DOHH2 (cell line): Measurements from ENCODE around the gene KCP.

Experiments
- H3F3A ChIP-seq: fragments of 200-600 bp; sonication (generic), shearing (Covaris generic); 2 replicates; pipeline ENCODE4 v1.6.0; 2016; ENCODE audit warnings: antibody characterized with exemption, mild to moderate bottlenecking; ENCODE audit not compliant: control insufficient read depth, insufficient read depth
- H3K27ac ChIP-seq: fragments of 200-600 bp; sonication (generic); 2 replicates; pipeline ENCODE4 v1.5.1; 2014; ENCODE audit warnings: low read depth, mild to moderate bottlenecking, low read length, moderate library complexity
- H3K27me3 ChIP-seq: fragments of 200-600 bp; sonication (generic); 2 replicates; pipeline ENCODE4 v1.6.1; 2014; ENCODE audit warnings: mild to moderate bottlenecking, low read length, mixed read lengths; ENCODE audit not compliant: control insufficient read depth
- H3K36me3 ChIP-seq: fragments of 200-600 bp; sonication (generic); 2 replicates; pipeline ENCODE4 v1.6.1; 2014; ENCODE audit warnings: mild to moderate bottlenecking, low read length, moderate library complexity, mixed read lengths; ENCODE audit not compliant: control insufficient read depth
- H3K4me1 ChIP-seq: fragments of 200-600 bp; sonication (generic); 2 replicates; pipeline ENCODE4 v1.6.1; 2014; ENCODE audit warnings: mild to moderate bottlenecking, low read length, mixed read lengths; ENCODE audit not compliant: control insufficient read depth
- H3K4me2 ChIP-seq: fragments of 200-600 bp; sonication (generic); 2 replicates; pipeline ENCODE4 v1.6.0; 2014; ENCODE audit warnings: mild to moderate bottlenecking, low read length, moderate library complexity
- H3K4me3 ChIP-seq: fragments of 200-600 bp; sonication (generic); 2 replicates; pipeline ENCODE4 v1.5.1; 2014; ENCODE audit warnings: mild to moderate bottlenecking, low read length, mixed read lengths
- H3K79me2 ChIP-seq: fragments of 200-600 bp; sonication (generic); 2 replicates; pipeline ENCODE4 v1.6.1; 2014; ENCODE audit warnings: mild to moderate bottlenecking, low read length, mixed read lengths; ENCODE audit not compliant: control insufficient read depth
- H3K9me2 ChIP-seq: fragments of 200-600 bp; sonication (generic); replicated peaks from 2 replicates; pipeline ENCODE4 v1.6.1; 2014; ENCODE audit warnings: mild to moderate bottlenecking, low read length, mixed read lengths; ENCODE audit not compliant: control insufficient read depth
- H3K9me3 ChIP-seq: fragments of 200-600 bp; sonication (generic); 2 replicates; pipeline ENCODE4 v1.6.1; 2014; ENCODE audit warnings: antibody characterized with exemption, low read length, mixed read lengths; ENCODE audit not compliant: control insufficient read depth, insufficient read depth
- H4K20me1 ChIP-seq: fragments of 200-600 bp; sonication (generic); 2 replicates; pipeline ENCODE4 v1.6.0; 2014; ENCODE audit warnings: low read depth, mild to moderate bottlenecking, antibody characterized with exemption, low read length, moderate library complexity; ENCODE audit not compliant: control insufficient read depth, insufficient read depth
- CTCF ChIP-seq: fragments of 200-600 bp; sonication (generic); IDR thresholded peaks from one replicate; pipeline ENCODE4 v1.5.1; 2014; ENCODE audit warnings: antibody characterized with exemption, mild to moderate bottlenecking, low read depth, low read length; ENCODE audit not compliant: poor library complexity, severe bottlenecking
- EZH2phosphoT487 ChIP-seq: fragments of 200-600 bp; sonication (generic); IDR thresholded peaks from 2 replicates; pipeline ENCODE4 v1.6.1; 2017; ENCODE audit warnings: borderline replicate concordance, mild to moderate bottlenecking, antibody characterized with exemption, low read length, moderate library complexity, mixed read lengths

Gene KCP

DNA sequence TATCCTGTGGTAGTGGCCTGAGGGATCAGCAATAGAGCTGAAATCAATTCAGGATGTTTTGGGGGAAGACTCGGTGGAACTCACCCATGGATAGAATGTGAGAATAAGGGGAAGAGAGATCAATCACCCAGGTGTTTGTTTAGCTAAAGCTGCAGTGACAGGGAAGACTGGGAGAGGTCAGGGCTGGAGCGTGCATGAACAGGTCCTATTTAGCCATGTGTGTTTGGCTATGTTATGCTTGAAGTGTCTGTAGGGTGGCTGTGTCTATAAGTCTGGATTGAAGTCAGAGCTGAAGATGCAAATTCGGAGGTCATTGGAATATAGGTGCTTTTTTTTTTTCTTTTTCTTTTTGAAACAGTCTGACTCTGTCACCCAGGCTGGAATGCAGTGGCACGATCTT is 43.3 kb downstream of the KCP start:
- Histone ChIP-seq H3K4me2 (no peak overlapping the region), H3K9me3 (no peaks in the 10 kb centered on the region), H3K9me2 (no peaks in the 10 kb centered on the region), H3K36me3 (peaks cover 29% of the 10 kb centered on the region), H3K79me2 (peaks cover 26% of the 10 kb centered on the region), H3K27me3 (peaks cover 6% of the 10 kb centered on the region), H3K27ac (no peak overlapping the region), H3K4me3 (no peak overlapping the region), H3F3A (peaks cover 9% of the 10 kb centered on the region), H4K20me1 (0 out of 2 replicates have a peak, but pooled peaks cover 3% of the 10 kb centered on the region), H3K4me1 (peaks cover 49% of the 10 kb centered on the region)
- no peak for TF ChIP-seq CTCF
- no peak for TF ChIP-seq EZH2phosphoT487

DNA sequence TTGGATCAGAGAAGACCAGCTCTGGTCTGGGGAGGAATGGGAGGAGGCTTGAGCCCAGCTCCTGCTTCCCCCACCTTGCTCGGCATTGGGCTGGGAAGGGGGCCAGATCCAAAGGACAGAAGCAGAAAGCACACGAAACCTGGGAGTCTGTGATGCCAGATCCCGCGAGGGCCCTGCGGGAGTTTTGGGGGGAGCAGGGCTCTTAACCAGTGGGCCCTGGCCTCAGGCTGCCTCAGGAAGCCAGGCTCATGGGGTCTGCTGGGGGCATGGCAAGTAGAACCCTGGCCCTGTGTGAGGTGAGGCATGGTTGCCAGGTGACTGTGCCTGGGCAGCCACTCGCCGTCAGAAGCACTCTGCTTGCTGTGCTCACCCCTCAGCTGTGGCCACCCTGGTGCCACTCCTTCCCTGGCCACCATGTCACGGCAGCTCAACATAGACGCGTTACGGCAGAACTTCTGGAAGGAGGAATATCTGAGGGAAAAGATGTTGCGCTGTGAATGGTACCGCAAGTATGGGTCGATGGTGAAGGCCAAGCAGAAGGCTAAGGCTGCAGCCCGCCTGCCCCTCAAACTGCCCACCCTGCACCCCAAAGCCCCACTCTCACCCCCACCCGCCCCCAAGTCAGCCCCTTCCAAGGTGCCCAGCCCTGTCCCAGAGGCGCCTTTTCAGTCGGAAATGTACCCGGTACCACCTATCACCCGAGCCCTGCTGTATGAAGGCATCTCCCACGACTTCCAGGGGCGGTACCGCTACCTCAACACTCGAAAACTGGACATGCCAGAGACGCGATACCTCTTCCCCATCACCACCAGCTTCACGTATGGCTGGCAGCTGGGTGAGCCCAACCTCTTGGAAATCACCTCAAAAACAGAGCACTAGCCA is 44.3 kb downstream of the KCP start:
- Histone ChIP-seq H3F3A (peaks cover under 1% of the 10 kb centered on the region), H3K79me2 (peaks cover 26% of the 10 kb centered on the region), H3K36me3 (peaks cover 29% of the 10 kb centered on the region), H3K27me3 (peaks cover 6% of the 10 kb centered on the region), H3K4me3 (no peak overlapping the region), H3K9me3 (no peaks in the 10 kb centered on the region), H3K9me2 (no peaks in the 10 kb centered on the region), H3K27ac (no peak overlapping the region), H3K4me2 (no peak overlapping the region), H4K20me1 (no peaks in the 10 kb centered on the region), H3K4me1 (peaks cover 44% of the 10 kb centered on the region)
- no peak for TF ChIP-seq EZH2phosphoT487

- H3K4me2 ChIP-seq, result no peak overlapping the region
- H3K79me2 ChIP-seq, result peaks cover 26% of the 10 kb centered on the region
- no peaks in the 10 kb centered on the region for H3K9me2 ChIP-seq
- H3K36me3 ChIP-seq, result peaks cover 29% of the 10 kb centered on the region
- TF ChIP-seq CTCF (no peak), EZH2phosphoT487 (no peak)
- H3F3A ChIP-seq, result no peaks in the 10 kb centered on the region; the same call in 1 of the 2 replicates
- no peak overlapping the region for H3K4me3 ChIP-seq
- peaks cover 6% of the 10 kb centered on the region for H3K27me3 ChIP-seq
- no peaks in the 10 kb centered on the region for H4K20me1 ChIP-seq
- no peak overlapping the region for H3K27ac ChIP-seq
- no peaks in the 10 kb centered on the region for H3K9me3 ChIP-seq
- H3K4me1 ChIP-seq, result peaks cover 34% of the 10 kb centered on the region
Measured at GRCh38 chr7:128865303-128865702, 45.2 kb downstream of the KCP start.

- H3K4me2 ChIP-seq, result peak overlapping the region; percentile 64
- H3F3A ChIP-seq, result no peaks in the 10 kb centered on the region; the same call in 1 of the 2 replicates
- H3K4me3 ChIP-seq, result peak overlapping the region; percentile 79
- H3K9me2 ChIP-seq, result no peaks in the 10 kb centered on the region
- H3K27me3 ChIP-seq, result no peaks in the 10 kb centered on the region
- H3K27ac ChIP-seq, result no peak overlapping the region
- peaks cover 26% of the 10 kb centered on the region for H3K79me2 ChIP-seq
- H3K9me3 ChIP-seq, result no peaks in the 10 kb centered on the region
- TF ChIP-seq CTCF (peak; percentile 63), EZH2phosphoT487 (no peak)
- H3K4me1 ChIP-seq, result peaks cover 22% of the 10 kb centered on the region
- peaks cover 29% of the 10 kb centered on the region for H3K36me3 ChIP-seq
- no peaks in the 10 kb centered on the region for H4K20me1 ChIP-seq
Measured at GRCh38 chr7:128863433-128863989, 47.0 kb downstream of the KCP start.
